GM12874 (cell line): ENCODE data around the gene DOCK2.

ENCODE experiments used
- CTCF ChIP-seq: IDR thresholded peaks from 2 replicates; pipeline ENCODE4 v1.5.1; 2011; ENCODE audit warnings: low read depth, mild to moderate bottlenecking, control low read depth, low read length, moderate library complexity; ENCODE audit not compliant: insufficient read depth

Gene DOCK2

GRCh38 chr5:170100066-170100943, 463.2 kb downstream of the DOCK2 start:
- TF ChIP-seq CTCF: peak; percentile 54

- no peak for TF ChIP-seq CTCF
Measured at GRCh38 chr5:170103447-170103846, 466.4 kb downstream of the DOCK2 start.

GRCh38 chr5:170104299-170104698, 467.2 kb downstream of the DOCK2 start:
- no peak for TF ChIP-seq CTCF

- no peak for TF ChIP-seq CTCF
Measured at GRCh38 chr5:170104710-170105109, 467.6 kb downstream of the DOCK2 start.

GRCh38 chr5:170105642-170106611, 468.9 kb downstream of the DOCK2 start, which contains the start of gene FOXI1:
FOXI1 (plus strand) TSS chr5:170105897; CDS start chr5:170105958, 61 bp downstream.
- no peak for TF ChIP-seq CTCF

GRCh38 chr5:170107674-170108073, 470.6 kb downstream of the DOCK2 start:
- no peak for TF ChIP-seq CTCF

- no peak for TF ChIP-seq CTCF
Measured at GRCh38 chr5:170108266-170108785, 471.3 kb downstream of the DOCK2 start.
